HEK293 (cell line): ENCODE results near the gene TPD52L2.

Experiments used
- CTCF ChIA-PET: fragments of 350-600 bp; formaldehyde crosslinking; extraction: SDS; loops from one replicate; lab custom pipeline; 2021; ENCODE audit warnings: antibody characterized with exemption; lab: Yijun Ruan, JAX
- POLR2A ChIA-PET: fragments of 300-600 bp; formaldehyde crosslinking; extraction: SDS; loops from one replicate; lab custom pipeline; 2020; ENCODE audit warnings: antibody characterized with exemption, inconsistent platforms; lab: Yijun Ruan, JAX
- H3K27ac ChIP-seq: fragments of 200-500 bp; sonication (Bioruptor generic); 2 replicates; pipeline ENCODE4 v1.5.1; 2014; ENCODE audit warnings: low read depth, low read length, control low read depth, inconsistent platforms; ENCODE audit errors: extremely low read depth
- H3K36me3 ChIP-seq, 2 experiments: fragments of 200-500 bp in 1 of 2; sonication (Bioruptor generic) in 1 of 2; 1 replicate in 1 of 2; 2 replicates in 1 of 2; pipeline ENCODE4 v1.5.1; 2014 to 2017; ENCODE audit warnings: inconsistent platforms in 2 of 2, low read length in 2 of 2; ENCODE audit not compliant: control insufficient read depth in 2 of 2, insufficient read depth in 1 of 2
- H3K4me1 ChIP-seq: fragments of 200-500 bp; sonication (Bioruptor generic); 2 replicates; pipeline ENCODE4 v1.5.1; 2014; ENCODE audit warnings: mild to moderate bottlenecking, low read length, inconsistent platforms; ENCODE audit not compliant: control insufficient read depth, insufficient read depth
- H3K4me3 ChIP-seq: 2 replicates; pipeline ENCODE4 v1.5.1; 2011; ENCODE audit warnings: low read depth, mild to moderate bottlenecking, control low read depth, low read length, moderate library complexity
- H3K9me3 ChIP-seq: fragments of 200-500 bp; sonication (Bioruptor generic); 2 replicates; pipeline ENCODE4 v1.5.1; 2014; ENCODE audit warnings: low read depth, low read length, inconsistent platforms; ENCODE audit not compliant: control insufficient read depth, insufficient read depth
- BCL11B ChIP-seq: fragments of 450-650 bp; formaldehyde crosslinking; IDR thresholded peaks from 2 replicates; pipeline ENCODE4 v1.5.1; 2016; ENCODE audit warnings: low read depth, missing biosample characterization, missing genetic modification characterization
- GLI4 ChIP-seq: fragments of 450-650 bp; formaldehyde crosslinking; IDR thresholded peaks from 2 replicates; pipeline ENCODE4 v1.5.1; 2016; ENCODE audit warnings: missing biosample characterization, missing genetic modification characterization
- GLIS1 ChIP-seq: fragments of 450-650 bp; formaldehyde crosslinking; IDR thresholded peaks from 2 replicates; pipeline ENCODE4 v1.5.1; 2016; ENCODE audit warnings: missing biosample characterization, missing genetic modification characterization
- GLIS2 ChIP-seq: fragments of 450-650 bp; formaldehyde crosslinking; IDR thresholded peaks from 2 replicates; pipeline ENCODE4 v1.5.1; 2016; ENCODE audit warnings: missing biosample characterization, missing genetic modification characterization
- KLF1 ChIP-seq: fragments of 450-650 bp; formaldehyde crosslinking; IDR thresholded peaks from 2 replicates; pipeline ENCODE4 v1.5.1; 2016; ENCODE audit warnings: missing biosample characterization, missing genetic modification characterization
- PATZ1 ChIP-seq: fragments of 450-650 bp; formaldehyde crosslinking; IDR thresholded peaks from 2 replicates; pipeline ENCODE4 v1.5.1; 2016; ENCODE audit warnings: missing biosample characterization, missing genetic modification characterization
- PRDM2 ChIP-seq: fragments of 450-650 bp; formaldehyde crosslinking; IDR thresholded peaks from 2 replicates; pipeline ENCODE4 v1.5.1; 2016; ENCODE audit warnings: missing biosample characterization, missing genetic modification characterization, borderline replicate concordance
- SP2 ChIP-seq: fragments of 450-650 bp; formaldehyde crosslinking; IDR thresholded peaks from 2 replicates; pipeline ENCODE4 v1.5.1; 2016; ENCODE audit warnings: missing biosample characterization, missing genetic modification characterization
- SP3 ChIP-seq: fragments of 450-650 bp; formaldehyde crosslinking; IDR thresholded peaks from 2 replicates; pipeline ENCODE4 v1.5.1; 2016; ENCODE audit warnings: missing biosample characterization, missing genetic modification characterization
- ZFHX2 ChIP-seq: fragments of 450-650 bp; formaldehyde crosslinking; conservative IDR thresholded peaks from 2 replicates; pipeline ENCODE4 v1.5.1; 2016; ENCODE audit warnings: missing biosample characterization, missing genetic modification characterization
- ZFP69B ChIP-seq: fragments of 450-650 bp; formaldehyde crosslinking; IDR thresholded peaks from 2 replicates; pipeline ENCODE4 v1.5.1; 2016; ENCODE audit warnings: missing biosample characterization, missing genetic modification characterization
- ZNF23 ChIP-seq: fragments of 450-650 bp; formaldehyde crosslinking; IDR thresholded peaks from 2 replicates; pipeline ENCODE4 v1.5.1; 2016; ENCODE audit warnings: missing biosample characterization, missing genetic modification characterization, borderline replicate concordance
- ZNF341 ChIP-seq: fragments of 450-650 bp; formaldehyde crosslinking; IDR thresholded peaks from 2 replicates; pipeline ENCODE4; 2016; ENCODE audit warnings: low read depth, missing biosample characterization, missing genetic modification characterization
- ZNF629 ChIP-seq: fragments of 450-650 bp; formaldehyde crosslinking; IDR thresholded peaks from 2 replicates; pipeline ENCODE4 v1.5.1; 2017; ENCODE audit warnings: missing biosample characterization, missing genetic modification characterization
- ZNF639 ChIP-seq: fragments of 450-650 bp; formaldehyde crosslinking; IDR thresholded peaks from 2 replicates; pipeline ENCODE4 v1.5.1; 2016; ENCODE audit warnings: missing biosample characterization, missing genetic modification characterization
- ZNF76 ChIP-seq: fragments of 450-650 bp; formaldehyde crosslinking; IDR thresholded peaks from 2 replicates; pipeline ENCODE4; 2016; ENCODE audit warnings: low read depth, missing biosample characterization, missing genetic modification characterization, borderline replicate concordance
- ZNF768 ChIP-seq: fragments of 450-650 bp; formaldehyde crosslinking; IDR thresholded peaks from 2 replicates; pipeline ENCODE4 v1.5.1; 2018; ENCODE audit warnings: missing biosample characterization, mild to moderate bottlenecking, missing genetic modification characterization

The TPD52L2 gene

GRCh38 chr20:63833776-63834490 lies 31.1 kb upstream of the TPD52L2 start:
- CTCF ChIA-PET, result interaction anchor here (0.6 to 1.1 kb wide), 2 partner anchors 51 to 60 kb away, joined by 3 read pairs; no protein-coding TSS in a partner anchor
- H3K4me3 ChIP-seq, result no peak overlapping the region
- POLR2A ChIA-PET, result interaction anchor here (0.9 to 1.1 kb wide), 2 partner anchors 31 to 65 kb away, joined by 3 to 4 read pairs; partner anchors contain the start of gene TPD52L2

GRCh38 chr20:63834491-63834880 lies 30.6 kb upstream of the TPD52L2 start:
- Histone ChIP-seq H3K9me3 (no peaks in the 10 kb centered on the region), H3K4me3 (no peak overlapping the region), H3K36me3 (no peaks in the 10 kb centered on the region), H3K27ac (no peak overlapping the region), H3K4me1 (no peaks in the 10 kb centered on the region)
- ChIA-PET POLR2A (interaction anchor here (0.7 to 1.1 kb wide), 3 partner anchors 30 to 101 kb away, joined by 3 to 4 read pairs (median 3); partner anchors contain the start of gene TPD52L2), CTCF (interaction anchor here (0.6 to 1.1 kb wide), 4 partner anchors 48 to 1042 kb away, joined by 3 read pairs; no protein-coding TSS in a partner anchor)
- TF ChIP-seq PRDM2 (0 out of 2 replicates have a peak, but pooled peaks have one; percentile 27), GLI4 (tag by site-specific recombination) (no peak)

More at GRCh38 chr20:63833776-63834490, 31.1 kb upstream of the TPD52L2 start:
- Histone ChIP-seq H3K36me3 (no peaks in the 10 kb centered on the region), H3K27ac (no peak overlapping the region), H3K4me1 (no peaks in the 10 kb centered on the region)
- TF ChIP-seq KLF1 (tag by site-specific recombination), result 0 out of 2 replicates have a peak, but pooled peaks have one; percentile 25
- TF ChIP-seq ZNF76 (tag by site-specific recombination), result no peak
- TF ChIP-seq GLIS2 (tag by site-specific recombination), result peak; percentile 48; the same call in 1 of the 2 replicates
- TF ChIP-seq, all 188 proteins: peak for 2
- H3K9me3 ChIP-seq, result no peaks in the 10 kb centered on the region

- no peak overlapping the region for H3K27ac ChIP-seq
- no peak overlapping the region for H3K4me3 ChIP-seq
- CTCF ChIA-PET, result interaction anchor here (0.6 to 1.1 kb wide), 4 partner anchors 49 to 1043 kb away, joined by 3 read pairs; no protein-coding TSS in a partner anchor
- POLR2A ChIA-PET, result interaction anchor here (0.7 to 1.1 kb wide), 3 partner anchors 29 to 102 kb away, joined by 3 to 4 read pairs (median 3); partner anchors contain the start of gene TPD52L2
- no peaks in the 10 kb centered on the region for H3K4me1 ChIP-seq
- no peaks in the 10 kb centered on the region for H3K9me3 ChIP-seq
- H3K36me3 ChIP-seq, result no peaks in the 10 kb centered on the region
- TF ChIP-seq ZNF629 (no peak), GLIS1 (peak; percentile 97), SP2 (tag by site-specific recombination) (peak; percentile 76), SP3 (tag by site-specific recombination) (peak; percentile 66), ZNF76 (tag by site-specific recombination) (0 out of 2 replicates have a peak, but pooled peaks have one; percentile 27), ZNF768 (tag by site-specific recombination) (no peak), ZNF23 (no peak), ZNF341 (tag by site-specific recombination) (peak; percentile 84), PATZ1 (0 out of 2 replicates have a peak, but pooled peaks have one; percentile 52), ZFP69B (tag by site-specific recombination) (no peak), ZFHX2 (tag by site-specific recombination) (peak; percentile 97), ZNF639 (no peak), BCL11B (no peak)
Measured at GRCh38 chr20:63835021-63835858, 29.8 kb upstream of the TPD52L2 start.
